ENCODE measurements around the gene NCCRP1.
"Not testable (repeated sequence)": the region's sequence is repeated elsewhere in the genome, so short reads cannot be mapped to it uniquely, and the experiment has no call there.

The NCCRP1 gene

GRCh38 chr19:39212375-39212742, 15.6 kb downstream of the NCCRP1 start:
- no peak overlapping the region for H3K4me3 ChIP-seq (ENCODE audit: low read depth, low read length)
- TF ChIP-seq CTCF (IDR thresholded peaks at IDR 0.05; ENCODE audit: low read depth, low read length), result peak; percentile 42
- no peak for DNase-seq (ENCODE audit: low read depth, low spot score)
- in situ Hi-C loops (cut with HindIII; ENCODE audit: low sequenced_read_pairs), result no loop called here

- H3K4me3 ChIP-seq (ENCODE audit: low read depth, low read length); in situ Hi-C loops (cut with HindIII; ENCODE audit: low sequenced_read_pairs); DNase-seq (ENCODE audit: low read depth, low spot score): not testable (repeated sequence)
Observed at GRCh38 chr19:39215323-39215722, 18.6 kb downstream of the NCCRP1 start.

GRCh38 chr19:39217094-39217493, 20.3 kb downstream of the NCCRP1 start:
- in situ Hi-C loops (cut with HindIII; ENCODE audit: low sequenced_read_pairs), result no loop called here
- TF ChIP-seq CTCF (IDR thresholded peaks at IDR 0.05; ENCODE audit: low read depth, low read length), result no peak
- no peak for DNase-seq (ENCODE audit: low read depth, low spot score)
- no peak overlapping the region for H3K4me3 ChIP-seq (ENCODE audit: low read depth, low read length)

- no peak overlapping the region for H3K4me3 ChIP-seq (ENCODE audit: low read depth, low read length)
- in situ Hi-C loops (cut with HindIII; ENCODE audit: low sequenced_read_pairs), result no loop called here
- DNase-seq (ENCODE audit: low read depth, low spot score), result no peak
- no peak for TF ChIP-seq CTCF (IDR thresholded peaks at IDR 0.05; ENCODE audit: low read depth, low read length)
Observed at GRCh38 chr19:39218230-39219007, 21.7 kb downstream of the NCCRP1 start.

- DNase-seq (ENCODE audit: low read depth, low spot score); in situ Hi-C loops (cut with HindIII; ENCODE audit: low sequenced_read_pairs); H3K4me3 ChIP-seq (ENCODE audit: low read depth, low read length): not testable (repeated sequence)
Observed at GRCh38 chr19:39219108-39219507, 22.3 kb downstream of the NCCRP1 start.

GRCh38 chr19:39223703-39224279, 27.0 kb downstream of the NCCRP1 start:
- TF ChIP-seq CTCF (IDR thresholded peaks at IDR 0.05; ENCODE audit: low read depth, low read length), result no peak
- DNase-seq (ENCODE audit: low read depth, low spot score), result peak; percentile 13
- no peak overlapping the region for H3K4me3 ChIP-seq (ENCODE audit: low read depth, low read length)
- in situ Hi-C loops (cut with HindIII; ENCODE audit: low sequenced_read_pairs), result no loop called here

- in situ Hi-C loops (cut with HindIII; ENCODE audit: low sequenced_read_pairs), result no loop called here
- H3K4me3 ChIP-seq (ENCODE audit: low read depth, low read length), result no peak overlapping the region
- no peak for TF ChIP-seq CTCF (IDR thresholded peaks at IDR 0.05; ENCODE audit: low read depth, low read length)
- no peak for DNase-seq (ENCODE audit: low read depth, low spot score)
Observed at GRCh38 chr19:39224910-39225309, 28.1 kb downstream of the NCCRP1 start.

Measured in astrocyte of the spinal cord (primary cell).